ENCODE results near the gene AKT3.
"Not testable (repeated sequence)": the region's sequence is repeated elsewhere in the genome, so short reads cannot be mapped to it uniquely, and the experiment has no call there.

The AKT3 gene

DNA sequence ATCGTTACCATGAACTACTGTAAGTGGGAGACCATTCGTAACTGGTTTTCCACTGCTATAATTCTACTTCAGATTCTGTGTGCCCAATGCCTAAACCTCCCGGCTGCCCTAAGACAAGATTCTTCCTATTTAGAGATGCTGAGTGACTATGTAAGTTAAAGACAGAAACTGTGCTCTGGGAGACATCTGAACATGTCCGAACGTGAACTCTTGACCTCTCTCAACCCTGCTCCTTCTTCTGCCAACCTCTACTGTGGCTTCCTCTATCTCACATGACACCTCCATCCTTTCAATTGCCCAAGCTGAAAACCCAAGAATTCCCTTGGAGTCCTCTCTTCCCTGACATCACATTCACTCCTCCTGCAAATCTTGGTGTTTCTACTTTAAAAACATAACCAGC, 182.9 kb downstream of the AKT3 start:
- DNase-seq (ENCODE audit: low read depth): no peak
- no peak overlapping the region for H3K4me3 ChIP-seq (ENCODE audit: low read depth, low read length)
- TF ChIP-seq, protein P1, sequence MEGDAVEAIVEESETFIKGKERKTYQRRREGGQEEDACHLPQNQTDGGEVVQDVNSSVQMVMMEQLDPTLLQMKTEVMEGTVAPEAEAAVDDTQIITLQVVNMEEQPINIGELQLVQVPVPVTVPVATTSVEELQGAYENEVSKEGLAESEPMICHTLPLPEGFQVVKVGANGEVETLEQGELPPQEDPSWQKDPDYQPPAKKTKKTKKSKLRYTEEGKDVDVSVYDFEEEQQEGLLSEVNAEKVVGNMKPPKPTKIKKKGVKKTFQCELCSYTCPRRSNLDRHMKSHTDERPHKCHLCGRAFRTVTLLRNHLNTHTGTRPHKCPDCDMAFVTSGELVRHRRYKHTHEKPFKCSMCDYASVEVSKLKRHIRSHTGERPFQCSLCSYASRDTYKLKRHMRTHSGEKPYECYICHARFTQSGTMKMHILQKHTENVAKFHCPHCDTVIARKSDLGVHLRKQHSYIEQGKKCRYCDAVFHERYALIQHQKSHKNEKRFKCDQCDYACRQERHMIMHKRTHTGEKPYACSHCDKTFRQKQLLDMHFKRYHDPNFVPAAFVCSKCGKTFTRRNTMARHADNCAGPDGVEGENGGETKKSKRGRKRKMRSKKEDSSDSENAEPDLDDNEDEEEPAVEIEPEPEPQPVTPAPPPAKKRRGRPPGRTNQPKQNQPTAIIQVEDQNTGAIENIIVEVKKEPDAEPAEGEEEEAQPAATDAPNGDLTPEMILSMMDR (IDR thresholded peaks at IDR 0.05; ENCODE audit: insufficient read depth, low read depth, low read length, missing control alignments): no peak

DNA sequence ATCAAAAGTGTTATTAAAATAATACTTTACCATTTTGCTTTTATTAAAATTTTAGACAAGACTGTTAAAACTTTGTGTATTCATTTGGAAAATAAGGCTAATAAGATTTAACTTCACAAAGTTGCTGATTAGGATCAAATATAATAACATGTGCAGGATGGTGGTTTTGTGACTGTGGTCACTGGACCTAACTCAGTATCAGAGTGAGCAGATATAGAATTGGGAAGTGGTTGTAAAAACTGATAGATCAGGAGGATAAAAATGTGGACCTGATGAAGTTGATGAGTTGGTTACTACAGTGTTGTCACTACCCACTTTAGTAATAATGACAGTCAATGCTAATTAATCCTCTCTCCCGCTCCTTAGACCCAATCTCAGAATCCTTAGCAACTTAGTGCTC, 186.4 kb downstream of the AKT3 start:
- H3K4me3 ChIP-seq (ENCODE audit: low read depth, low read length): no peak overlapping the region
- TF ChIP-seq, protein P1 (IDR thresholded peaks at IDR 0.05; ENCODE audit: insufficient read depth, low read depth, low read length, missing control alignments): no peak
- no peak for DNase-seq (ENCODE audit: low read depth)

DNA sequence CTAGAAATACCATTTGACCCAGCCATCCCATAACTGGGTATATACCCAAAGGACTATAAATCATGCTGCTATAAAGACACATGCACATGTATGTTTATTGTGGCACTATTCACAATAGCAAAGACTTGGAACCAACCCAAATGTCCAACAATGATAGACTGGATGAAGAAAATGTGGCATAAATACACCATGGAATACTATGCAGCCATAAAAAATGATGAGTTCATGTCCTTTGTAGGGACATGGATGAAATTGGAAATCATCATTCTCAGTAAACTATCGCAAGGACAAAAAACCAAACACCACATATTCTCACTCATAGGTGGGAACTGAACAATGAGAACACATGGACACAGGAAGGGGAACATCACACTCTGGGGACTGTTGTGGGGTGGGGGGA, 187.9 kb downstream of the AKT3 start:
- DNase-seq (ENCODE audit: low read depth); H3K4me3 ChIP-seq (ENCODE audit: low read depth, low read length): not testable (repeated sequence)

DNA sequence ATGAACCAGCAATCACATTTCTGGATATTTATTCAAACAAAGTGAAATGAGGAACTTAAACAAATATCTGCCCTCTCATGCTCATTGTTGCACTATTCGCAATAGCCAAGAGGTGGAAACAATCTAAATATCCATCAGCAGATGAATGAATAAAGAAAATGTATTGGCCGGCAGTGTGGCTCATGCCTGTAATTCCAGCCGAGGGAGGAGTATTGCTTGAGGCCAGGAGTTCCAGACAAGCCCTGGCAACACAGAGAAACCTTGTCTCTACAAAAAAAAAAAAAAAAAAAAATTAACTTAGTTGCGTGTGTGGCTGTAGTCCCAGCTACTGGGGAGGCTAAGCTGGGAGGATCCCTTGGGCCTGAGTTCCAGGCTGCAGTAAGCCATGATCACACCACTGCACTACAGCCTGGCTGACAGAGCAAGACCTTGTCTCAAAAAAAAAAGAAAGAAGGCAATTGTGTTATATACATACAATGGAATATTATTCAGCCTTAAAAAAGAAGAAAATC, 191.4 kb downstream of the AKT3 start:
- TF ChIP-seq, protein P1 (IDR thresholded peaks at IDR 0.05; ENCODE audit: insufficient read depth, low read depth, low read length, missing control alignments): no peak
- no peak overlapping the region for H3K4me3 ChIP-seq (ENCODE audit: low read depth, low read length)
- no peak for DNase-seq (ENCODE audit: low read depth)

DNA sequence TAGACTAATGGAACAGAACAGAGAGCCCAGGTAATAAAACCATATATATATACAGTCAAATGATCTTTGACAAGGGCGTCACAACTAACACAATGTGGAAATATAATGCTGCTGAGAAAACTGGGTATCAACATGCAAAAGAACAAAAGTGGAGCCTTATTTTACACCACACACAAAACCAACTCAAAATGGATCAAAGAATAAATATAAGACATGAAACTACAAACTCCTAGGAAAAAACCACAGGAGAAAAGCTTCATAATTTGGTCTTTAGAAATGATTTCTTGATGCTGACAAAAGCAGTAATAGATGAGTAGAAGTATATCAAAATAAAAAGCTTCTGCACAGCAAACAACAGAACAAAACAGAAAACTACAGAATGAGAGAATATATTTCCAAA, 192.2 kb downstream of the AKT3 start:
- TF ChIP-seq, protein P1 (IDR thresholded peaks at IDR 0.05; ENCODE audit: insufficient read depth, low read depth, low read length, missing control alignments): no peak
- H3K4me3 ChIP-seq (ENCODE audit: low read depth, low read length): no peak overlapping the region
- DNase-seq (ENCODE audit: low read depth): no peak

DNA sequence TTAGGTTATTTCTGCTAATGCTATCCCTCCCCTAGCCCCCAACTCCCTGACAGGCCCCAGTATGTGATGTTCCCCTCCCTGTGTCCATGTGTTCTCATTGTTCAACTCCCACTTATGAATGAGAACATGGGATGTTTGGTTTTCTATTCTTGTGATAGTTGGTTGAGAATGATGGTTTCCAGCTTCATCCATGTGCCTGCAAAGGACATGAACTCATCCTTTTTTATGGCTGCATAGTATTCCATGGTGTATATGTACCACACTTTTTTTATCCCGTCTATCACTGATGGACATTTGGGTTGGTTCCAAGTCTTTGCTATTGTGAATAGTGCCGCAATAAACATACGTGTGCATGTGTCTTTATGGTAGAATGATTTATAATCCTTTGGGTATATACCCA, 200.5 kb downstream of the AKT3 start:
- not testable (repeated sequence) for H3K4me3 ChIP-seq (ENCODE audit: low read depth, low read length); DNase-seq (ENCODE audit: low read depth)

DNA sequence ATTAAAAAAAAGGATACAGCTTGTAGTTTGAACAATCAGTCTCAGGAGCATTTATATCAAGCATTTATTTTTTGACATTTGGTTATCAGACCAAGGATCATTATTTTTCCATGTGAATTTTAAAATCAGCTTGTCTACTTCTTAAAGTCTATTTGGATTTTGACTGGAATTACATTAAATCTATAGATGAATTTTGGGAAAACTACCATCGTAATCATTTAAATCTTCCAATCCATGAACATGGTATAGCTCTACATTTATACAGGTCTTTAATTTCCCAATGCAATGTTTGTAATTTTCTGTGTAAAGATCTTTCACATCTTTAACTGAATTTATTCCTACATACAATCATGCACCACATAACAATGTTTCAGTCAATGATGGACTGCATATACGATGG, 203.2 kb downstream of the AKT3 start:
- no peak overlapping the region for H3K4me3 ChIP-seq (ENCODE audit: low read depth, low read length)
- no peak for DNase-seq (ENCODE audit: low read depth)
- TF ChIP-seq, protein P1 (IDR thresholded peaks at IDR 0.05; ENCODE audit: insufficient read depth, low read depth, low read length, missing control alignments): no peak

DNA sequence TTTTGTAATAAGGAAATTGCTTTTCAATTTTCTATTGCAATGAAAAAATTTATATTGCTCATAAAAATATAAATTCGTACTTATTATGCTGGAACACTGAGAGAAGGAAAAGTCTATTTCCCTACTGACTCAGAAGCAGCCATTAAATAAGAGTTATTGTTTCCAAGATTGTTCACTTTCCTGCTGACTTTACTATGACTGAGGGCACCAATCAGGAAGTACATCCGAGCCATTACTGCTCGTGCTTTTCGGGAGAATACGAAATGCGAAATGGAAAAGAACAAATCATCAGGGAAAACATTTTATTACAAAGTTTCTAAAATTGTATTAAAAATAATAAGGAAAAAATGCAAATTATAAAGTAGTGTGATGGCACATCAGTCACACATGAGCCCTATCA, 204.8 kb downstream of the AKT3 start:
- no peak for DNase-seq (ENCODE audit: low read depth)
- no peak overlapping the region for H3K4me3 ChIP-seq (ENCODE audit: low read depth, low read length)
- TF ChIP-seq, protein P1 (IDR thresholded peaks at IDR 0.05; ENCODE audit: insufficient read depth, low read depth, low read length, missing control alignments): no peak
